CD14-positive monocyte (primary cell): ENCODE results near the gene SCD5. TPM values are rescaled to one million over a fixed set of nuclear protein-coding genes. Genes with fewer than 3 reads are reported as not detected.

Experiments used
- DNase-seq, 3 donors: peaks; one replicate each; pipeline ENCODE4 v3.0.0-alpha.2; 2011 to 2022
- H2AFZ ChIP-seq: 2 replicates; pipeline ENCODE4 v1.6.0; 2012; ENCODE audit warnings: mild to moderate bottlenecking, low read depth, low read length, inconsistent platforms; ENCODE audit not compliant: insufficient read depth, poor library complexity, severe bottlenecking
- H3K27ac ChIP-seq, 2 donors: 1 replicate in 1 of 2; 2 replicates in 1 of 2; pipeline ENCODE4 v1.5.1; 2012 to 2013; ENCODE audit warnings: low read length in 2 of 2, control low read depth in 1 of 2, inconsistent platforms in 1 of 2, low read depth in 1 of 2, mild to moderate bottlenecking in 1 of 2
- H3K27me3 ChIP-seq, 2 donors: one replicate each; pipeline versions ENCODE4 v1.6.0 to v1.6.1; 2011 to 2013; ENCODE audit warnings: low read length in 2 of 2; ENCODE audit not compliant: control insufficient read depth in 2 of 2, insufficient read depth in 2 of 2
- H3K36me3 ChIP-seq, 2 donors: replicated peaks in 1 of 2; 1 replicate in 1 of 2; 2 replicates in 1 of 2; pipeline versions ENCODE4 v1.5.1 to v1.6.1; 2012 to 2013; ENCODE audit warnings: low read length in 2 of 2, control low read depth in 1 of 2, inconsistent platforms in 1 of 2, mild to moderate bottlenecking in 1 of 2; ENCODE audit not compliant: insufficient read depth in 2 of 2, control insufficient read depth in 1 of 2
- H3K4me1 ChIP-seq, 2 donors: 1 replicate in 1 of 2; 2 replicates in 1 of 2; pipeline versions ENCODE4 v1.5.1 to v1.6.1; 2012 to 2013; ENCODE audit warnings: low read length in 2 of 2, control low read depth in 1 of 2, inconsistent platforms in 1 of 2, mild to moderate bottlenecking in 1 of 2, moderate library complexity in 1 of 2; ENCODE audit not compliant: insufficient read depth in 2 of 2, control insufficient read depth in 1 of 2
- H3K4me2 ChIP-seq: replicated peaks from 2 replicates; pipeline ENCODE3; 2012; ENCODE audit warnings: low read length, moderate library complexity, mild to moderate bottlenecking; ENCODE audit not compliant: poor library complexity, severe bottlenecking; ENCODE audit errors: extremely low read depth
- H3K4me3 ChIP-seq, 3 experiments: fragments of 200-600 bp in 1 of 3; sonication (generic) in 1 of 3; replicated peaks in 1 of 3; 1 replicate in 2 of 3; 2 replicates in 1 of 3; pipeline ENCODE4 v1.5.1; 2011 to 2013; ENCODE audit warnings: low read length in 3 of 3, mild to moderate bottlenecking in 3 of 3, control low read depth in 2 of 3, low read depth in 2 of 3, inconsistent platforms in 1 of 3, moderate library complexity in 1 of 3
- H3K79me2 ChIP-seq: 2 replicates; pipeline ENCODE4 v1.6.0; 2012; ENCODE audit warnings: mild to moderate bottlenecking, control low read depth, inconsistent platforms, low read length, moderate library complexity; ENCODE audit not compliant: insufficient read depth
- H3K9ac ChIP-seq: 2 replicates; pipeline ENCODE4 v1.6.0; 2017; ENCODE audit warnings: low read length, mild to moderate bottlenecking; ENCODE audit not compliant: insufficient read depth, poor library complexity, severe bottlenecking
- H3K9me3 ChIP-seq, 2 donors: replicated peaks in 1 of 2; 1 replicate in 1 of 2; 2 replicates in 1 of 2; pipeline versions ENCODE4 v1.5.1 to v1.6.1; 2012 to 2013; ENCODE audit warnings: low read length in 2 of 2, control low read depth in 1 of 2; ENCODE audit not compliant: control insufficient read depth in 1 of 2, insufficient read depth in 1 of 2
- H4K20me1 ChIP-seq: 2 replicates; pipeline ENCODE4 v1.6.0; 2012; ENCODE audit warnings: mild to moderate bottlenecking, low read length, control low read depth, moderate library complexity; ENCODE audit not compliant: insufficient read depth
- H3K27ac Mint-ChIP-seq, 7 donors: one replicate each; pipeline ENCODE4 v1.8.0; 2020; ENCODE audit warnings: mild to moderate bottlenecking in 7 of 7, mixed read lengths in 7 of 7, moderate library complexity in 6 of 7, inconsistent platforms in 2 of 7
- H3K27me3 Mint-ChIP-seq, 3 donors: one replicate each; pipeline ENCODE4 v1.8.0; 2021 to 2022; ENCODE audit warnings: low read depth in 3 of 3, mild to moderate bottlenecking in 3 of 3, mixed read lengths in 3 of 3, moderate library complexity in 3 of 3, inconsistent platforms in 1 of 3
- H3K36me3 Mint-ChIP-seq, 2 donors: one replicate each; pipeline ENCODE4 v1.8.0; 2020; ENCODE audit warnings: mixed read lengths in 2 of 2, inconsistent platforms in 1 of 2, mild to moderate bottlenecking in 1 of 2
- H3K4me1 Mint-ChIP-seq: one replicate; pipeline ENCODE4 v1.8.0; 2020; ENCODE audit warnings: mild to moderate bottlenecking, mixed read lengths
- H3K4me3 Mint-ChIP-seq, 2 donors: one replicate each; pipeline ENCODE4 v1.8.0; 2020; ENCODE audit warnings: mild to moderate bottlenecking in 2 of 2, mixed read lengths in 2 of 2, moderate library complexity in 1 of 2
- H3K9me3 Mint-ChIP-seq, 7 donors: one replicate each; pipeline ENCODE4 v1.8.0; 2020 to 2022; ENCODE audit warnings: mixed read lengths in 7 of 7, mild to moderate bottlenecking in 6 of 7, moderate library complexity in 6 of 7, inconsistent platforms in 2 of 7
- CTCF ChIP-seq: fragments of 200-600 bp; IDR thresholded peaks from one replicate; pipeline ENCODE4 v1.8.0; 2022; ENCODE audit warnings: antibody characterized with exemption, mild to moderate bottlenecking
- WGBS: methylation state at CpG from one replicate; pipeline ENCODE4 v1.1.5; 2013; ENCODE audit warnings: missing lambda C conversion rate; ENCODE audit not compliant: insufficient coverage; 5-methylcytosine and 5-hydroxymethylcytosine counted together
- intact Hi-C, 2 donors: fragments of 100-400 bp; cut with micrococcal nuclease; formaldehyde crosslinking; loops; one replicate each; pipeline versions ENCODE4 v1.15.0 to v1.15.1; 2023
- polyA plus RNA-seq, 3 donors: library from polyadenylated mRNA; depleted of rRNA in 1 of 3; unstranded in 2 of 3; stranded (reverse) in 1 of 3; fragments of 300-500 nt in 2 of 3; fragments of >200 nt in 1 of 3; fragmentation: Illumina TruSeq in 2 of 3; gene quantifications; 1 replicate in 2 of 3; 2 replicates in 1 of 3; pipeline ENCODE4 v1.2.3, GENCODE V29; 2012 to 2021

SCD5 gene
- polyA plus RNA-seq, 3 donors: 0.28 to 1.3 (median 0.61) TPM

GRCh38 chr4:82784681-82785610 is 13.7 kb downstream of the SCD5 start:
- no peaks in the 10 kb centered on the region for H3K27me3 ChIP-seq
- H3K27ac ChIP-seq: no peak overlapping the region
- no peaks in the 10 kb centered on the region for H3K79me2 ChIP-seq
- peaks cover 20% of the 10 kb centered on the region for H3K4me1 Mint-ChIP-seq
- H3K4me3 ChIP-seq: no peak overlapping the region
- no peaks in the 10 kb centered on the region for H4K20me1 ChIP-seq
- H3K9me3 ChIP-seq: no peaks in the 10 kb centered on the region
- H3K4me3 Mint-ChIP-seq: no peak overlapping the region
- H3K9ac ChIP-seq: no peak overlapping the region
- DNase-seq: no peak
- H3K36me3 Mint-ChIP-seq: no peaks in the 10 kb centered on the region
- H3K4me2 ChIP-seq: no peak overlapping the region
- H3K27me3 Mint-ChIP-seq: no peaks in the 10 kb centered on the region
- peak overlapping the region in 1 of 7 donors; percentile 6 for H3K27ac Mint-ChIP-seq
- no peaks in the 10 kb centered on the region for H3K9me3 Mint-ChIP-seq
- no peaks in the 10 kb centered on the region for H3K36me3 ChIP-seq
- H2AFZ ChIP-seq: peak overlapping the region; percentile 2
- no peak for TF ChIP-seq CTCF
- WGBS: 100% methylated on average over 1 of the region's 9 CpGs
- intact Hi-C loops: no loop called here
- peaks cover 3 to 6% of the 10 kb centered on the region in 2 donors for H3K4me1 ChIP-seq

- H2AFZ ChIP-seq: no peak overlapping the region
- DNase-seq: no peak
- intact Hi-C loops: no loop called here
- no peaks in the 10 kb centered on the region for H3K36me3 ChIP-seq
- Mint-ChIP-seq H3K9me3 (peaks cover 0 to 1% (median 0%) of the 10 kb centered on the region in 7 donors), H3K27ac (no peak overlapping the region), H3K4me3 (no peak overlapping the region), H3K36me3 (no peaks in the 10 kb centered on the region), H3K4me1 (peaks cover 20% of the 10 kb centered on the region), H3K27me3 (no peaks in the 10 kb centered on the region)
- no peak overlapping the region for H3K4me3 ChIP-seq
- WGBS: 100% methylated on average over 2 of the region's 5 CpGs
- no peaks in the 10 kb centered on the region for H3K79me2 ChIP-seq
- no peak for TF ChIP-seq CTCF
- no peaks in the 10 kb centered on the region for H3K27me3 ChIP-seq
- no peak overlapping the region for H3K9ac ChIP-seq
- no peaks in the 10 kb centered on the region for H3K9me3 ChIP-seq
- peaks cover 3 to 6% of the 10 kb centered on the region in 2 donors for H3K4me1 ChIP-seq
- H3K4me2 ChIP-seq: no peak overlapping the region
- no peaks in the 10 kb centered on the region for H4K20me1 ChIP-seq
- H3K27ac ChIP-seq: no peak overlapping the region
These were observed 15.8 kb downstream of the SCD5 start for GRCh38 chr4:82782626-82783345.
